ENCODE results near the gene E2F3.

DNA sequence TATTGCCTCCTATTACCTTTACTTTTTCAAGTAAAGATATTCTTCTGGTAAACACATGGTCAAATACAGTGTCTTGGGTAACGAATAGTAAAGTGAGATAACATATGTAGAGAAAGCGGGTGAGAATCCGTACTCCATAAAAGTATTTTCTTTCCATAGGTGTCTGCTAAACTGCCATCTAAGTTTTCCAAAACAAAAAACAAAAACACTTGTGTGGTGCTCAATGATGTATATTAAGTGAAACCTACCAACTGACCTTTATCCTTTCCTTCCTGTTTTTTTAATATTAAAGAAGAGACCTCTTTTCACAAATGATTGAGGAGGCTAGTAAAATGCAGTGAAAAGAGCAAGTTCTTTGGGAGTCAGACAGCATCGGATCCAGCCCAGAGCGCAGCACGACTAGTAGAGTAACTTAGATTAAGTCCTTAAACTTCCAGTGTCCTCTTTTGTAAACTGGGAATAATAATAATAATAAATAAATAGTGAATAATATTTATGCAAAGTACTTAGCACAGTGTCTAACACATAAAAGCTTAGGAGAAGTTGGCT, 132.1 kb downstream of the E2F3 start:
- TF ChIP-seq CSRNP3 (CRISPR knock-in tag; IDR thresholded peaks at IDR 0.05): no peak
- TF ChIP-seq ZFP3 (CRISPR knock-in tag; IDR thresholded peaks at IDR 0.05): no peak
- no peak for TF ChIP-seq PATZ1 (CRISPR knock-in tag; IDR thresholded peaks at IDR 0.05; ENCODE audit: borderline replicate concordance)
- no peak for TF ChIP-seq ZC3H10 (CRISPR knock-in tag; IDR thresholded peaks at IDR 0.05)
- no peak for TF ChIP-seq POU6F1 (CRISPR knock-in tag; IDR thresholded peaks at IDR 0.05; ENCODE audit: borderline replicate concordance, low read depth)
- TF ChIP-seq CREB5 (CRISPR knock-in tag; IDR thresholded peaks at IDR 0.05; ENCODE audit: low read depth): no peak
